CD4-positive, alpha-beta T cell treated with Interferon alpha-2 for 1 hour (primary cell): ENCODE data around the gene SLC4A8.
"Not testable (repeated sequence)": the region's sequence is repeated elsewhere in the genome, so short reads cannot be mapped to it uniquely, and the experiment has no call there.

Experiments
- DNase-seq, 2 donors: peaks; one replicate each; pipeline ENCODE4 v3.0.0-alpha.2; 2020 to 2022

Gene SLC4A8

GRCh38 chr12:51430196-51430895 is 5.7 kb downstream of the SLC4A8 start:
- no peak for DNase-seq

- DNase-seq, result no peak
Measured at GRCh38 chr12:51432921-51433320, 8.3 kb downstream of the SLC4A8 start.

GRCh38 chr12:51434305-51434704 is 9.7 kb downstream of the SLC4A8 start:
- no peak for DNase-seq

GRCh38 chr12:51437431-51437830 is 12.8 kb downstream of the SLC4A8 start:
- no peak for DNase-seq

GRCh38 chr12:51439330-51439729 is 14.7 kb downstream of the SLC4A8 start:
- DNase-seq, result no peak

GRCh38 chr12:51441583-51441982 is 17.0 kb downstream of the SLC4A8 start:
- DNase-seq, result no peak

GRCh38 chr12:51442324-51442723 is 17.7 kb downstream of the SLC4A8 start:
- DNase-seq, result no peak

- DNase-seq, result no peak
Measured at GRCh38 chr12:51443573-51443972, 18.9 kb downstream of the SLC4A8 start.

GRCh38 chr12:51448618-51449256 is 24.1 kb downstream of the SLC4A8 start:
- no peak for DNase-seq

GRCh38 chr12:51449580-51450246 is 25.1 kb downstream of the SLC4A8 start:
- DNase-seq, result no peak

GRCh38 chr12:51450333-51450732 is 25.7 kb downstream of the SLC4A8 start:
- DNase-seq, result no peak

- no peak for DNase-seq
Measured at GRCh38 chr12:51450806-51451205, 26.2 kb downstream of the SLC4A8 start.

GRCh38 chr12:51454016-51454415 is 29.4 kb downstream of the SLC4A8 start:
- DNase-seq, result not testable (repeated sequence)

GRCh38 chr12:51455050-51455449 is 30.4 kb downstream of the SLC4A8 start:
- not testable (repeated sequence) for DNase-seq

GRCh38 chr12:51458635-51459034 is 34.0 kb downstream of the SLC4A8 start:
- no peak for DNase-seq

GRCh38 chr12:51460519-51460918 is 35.9 kb downstream of the SLC4A8 start:
- no peak for DNase-seq

GRCh38 chr12:51465491-51465890 is 40.9 kb downstream of the SLC4A8 start:
- DNase-seq, result no peak

GRCh38 chr12:51470116-51470515 is 45.5 kb downstream of the SLC4A8 start:
- DNase-seq, result no peak

GRCh38 chr12:51471111-51471864 is 46.7 kb downstream of the SLC4A8 start:
- no peak for DNase-seq

GRCh38 chr12:51472984-51473383 is 48.4 kb downstream of the SLC4A8 start:
- no peak for DNase-seq

GRCh38 chr12:51473947-51474346 is 49.3 kb downstream of the SLC4A8 start:
- no peak for DNase-seq

- DNase-seq, result no peak
Measured at GRCh38 chr12:51475543-51475942, 50.9 kb downstream of the SLC4A8 start.

- no peak for DNase-seq
Measured at GRCh38 chr12:51480978-51481377, 56.3 kb downstream of the SLC4A8 start.
